NCI-H187 (cell line): ENCODE data around the gene KRT6B.
"Not testable (repeated sequence)": the region's sequence is repeated elsewhere in the genome, so short reads cannot be mapped to it uniquely, and the experiment has no call there.

Experiments
- DNase-seq, 2 experiments: peaks; one replicate each; lab custom pipeline; 2025; lab: John Stamatoyannopoulos, UW

The KRT6B gene

DNA sequence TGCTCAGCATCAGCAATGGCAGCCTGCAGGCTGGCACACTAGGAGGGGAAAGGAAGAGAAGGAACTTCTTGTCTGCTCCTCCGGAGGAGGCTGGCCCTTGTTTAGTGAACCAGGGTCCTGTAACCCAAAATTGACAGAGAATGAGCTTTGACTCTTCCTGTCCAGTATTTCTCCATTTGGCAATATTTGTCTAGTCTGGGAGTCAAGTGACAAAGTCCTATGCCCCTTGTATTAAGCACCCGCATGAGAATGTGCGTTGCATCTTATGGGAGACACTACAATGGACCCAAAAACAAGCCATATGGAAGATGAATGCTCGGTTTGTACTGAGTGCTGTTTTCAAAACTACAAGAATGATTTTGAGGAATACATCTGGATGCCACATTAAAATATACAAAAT, 17.9 kb upstream of the KRT6B start:
- DNase-seq, result no peak

DNA sequence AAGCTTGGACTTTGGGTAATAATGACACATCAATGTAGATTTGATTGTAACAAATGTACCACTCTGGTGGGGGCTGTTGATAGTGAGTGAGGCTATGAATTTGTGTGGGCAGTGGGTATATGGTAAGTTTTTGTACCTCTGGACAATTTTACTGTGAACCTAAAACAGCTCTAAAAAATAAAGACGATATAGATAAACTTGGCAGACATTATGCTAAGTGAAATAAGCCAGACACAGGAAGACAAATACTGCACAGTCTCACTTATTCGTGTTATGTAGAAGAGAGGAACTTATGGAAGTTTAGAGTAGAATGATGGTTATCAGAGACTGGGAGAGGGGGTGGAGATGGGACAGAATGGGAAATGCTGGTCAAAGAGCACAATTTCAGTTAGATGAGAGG, 13.0 kb upstream of the KRT6B start:
- DNase-seq, result no peak

DNA sequence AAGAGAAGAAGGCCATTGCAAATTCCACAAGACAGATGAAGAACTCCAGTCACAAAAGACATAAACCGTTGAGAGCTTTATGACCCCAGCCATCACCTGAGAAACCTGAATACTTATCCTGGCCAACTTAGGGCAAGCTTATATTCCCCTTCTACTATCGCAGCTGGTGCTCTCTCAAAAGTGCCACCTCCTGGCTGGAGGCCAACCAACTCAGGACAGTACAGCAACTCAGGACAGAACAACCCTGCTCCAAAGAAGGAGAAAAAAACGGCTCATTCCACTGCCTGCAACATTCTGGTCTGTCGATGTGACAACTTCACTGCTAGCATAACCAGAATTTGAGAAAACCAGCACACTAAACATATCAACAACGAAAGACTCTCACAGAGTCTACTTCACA, 9.7 kb upstream of the KRT6B start:
- DNase-seq, result no peak

DNA sequence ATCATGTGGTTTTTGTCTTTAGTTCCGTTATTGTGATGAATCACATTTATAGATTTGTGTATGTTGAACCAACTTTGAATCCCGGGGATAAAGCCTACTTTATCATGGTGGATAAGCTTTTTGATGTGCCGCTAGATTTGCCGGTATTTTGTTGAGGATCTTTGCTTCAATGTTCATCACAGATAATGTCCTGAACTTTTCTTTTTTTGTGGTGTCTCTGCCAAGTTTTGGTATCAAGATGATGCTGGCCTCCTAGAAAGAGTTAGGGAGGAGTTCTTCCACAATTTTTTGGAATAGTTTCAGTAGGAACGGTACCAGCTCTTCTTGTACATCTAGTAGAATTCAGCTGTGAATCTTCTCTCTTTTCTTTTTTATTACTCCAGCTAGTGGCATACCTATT, 6.9 kb upstream of the KRT6B start:
- no peak for DNase-seq

DNA sequence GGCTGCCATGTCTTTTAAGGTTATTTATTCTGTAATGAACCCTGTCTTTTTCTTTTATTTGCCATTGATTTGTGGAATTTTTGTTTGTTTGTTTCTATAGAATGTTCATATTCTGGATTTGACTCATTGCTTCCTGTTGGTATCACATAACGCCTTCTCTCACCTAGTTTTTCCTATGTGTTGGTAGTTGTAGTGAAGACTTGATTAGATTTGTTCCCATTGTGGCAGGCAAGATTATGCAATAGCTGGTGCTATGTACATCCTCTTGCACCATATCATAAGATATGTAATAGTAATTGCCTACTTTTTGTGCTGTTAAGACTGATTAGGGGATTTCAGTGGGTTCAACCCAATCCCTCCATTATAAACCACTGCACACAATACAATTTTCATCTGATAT, 3.9 kb upstream of the KRT6B start:
- DNase-seq, result no peak

DNA sequence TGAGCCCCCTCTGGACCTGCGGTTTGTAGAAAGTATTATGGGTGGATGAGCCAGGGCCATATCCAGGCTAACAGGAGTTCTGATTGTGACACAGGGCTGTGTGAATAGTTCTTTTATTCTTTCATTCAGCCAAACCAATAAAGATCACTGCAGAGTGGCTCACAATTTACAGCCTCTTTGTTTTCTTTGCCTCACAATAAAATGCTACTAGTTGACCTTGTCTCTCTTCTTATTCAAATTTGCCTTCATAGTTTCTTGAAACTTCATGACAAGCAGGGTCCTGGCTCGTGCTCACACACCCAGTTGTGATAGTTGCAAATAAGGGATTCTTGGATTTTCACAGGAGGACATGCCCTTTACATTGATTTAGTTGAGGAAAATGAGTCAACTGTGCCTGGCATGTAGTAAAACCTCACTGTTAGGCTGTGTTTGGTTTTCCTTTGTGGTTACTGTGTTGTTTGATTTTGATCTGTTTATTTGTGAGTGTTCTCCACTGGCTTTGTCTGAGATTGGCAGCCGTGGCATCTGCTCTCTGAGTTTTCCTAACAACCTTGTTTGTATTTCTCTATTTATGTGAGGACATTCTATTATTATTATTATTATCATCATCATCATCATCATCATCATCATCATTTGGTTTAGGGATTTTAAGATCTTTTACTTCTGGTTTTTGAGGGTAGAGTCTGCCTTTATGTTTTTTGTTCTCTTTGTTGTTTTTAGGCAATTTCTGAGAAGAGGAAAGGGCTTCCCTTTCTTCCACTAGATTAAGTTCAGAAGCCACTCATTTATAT, 2.7 kb upstream of the KRT6B start:
- no peak for DNase-seq

DNA sequence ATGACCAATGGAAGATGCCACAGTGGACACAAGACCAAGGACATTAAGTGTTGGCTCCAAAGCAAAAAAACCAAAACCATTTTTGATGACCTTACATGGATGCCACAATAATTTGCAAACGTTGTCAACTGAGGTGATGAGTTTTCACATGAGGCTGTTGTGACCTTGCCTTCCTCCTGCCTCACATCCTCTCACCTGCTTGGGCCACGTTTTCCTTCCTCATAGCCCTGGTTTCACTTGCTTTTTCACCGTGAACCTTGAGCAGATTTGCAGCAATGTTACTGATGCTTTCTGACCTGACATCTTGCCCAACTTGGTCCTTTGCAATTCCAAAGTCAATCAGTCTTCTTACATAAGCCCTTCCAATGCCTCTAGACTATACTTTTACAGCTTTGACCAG, 3.7 kb downstream of the KRT6B start:
- DNase-seq, result no peak

DNA sequence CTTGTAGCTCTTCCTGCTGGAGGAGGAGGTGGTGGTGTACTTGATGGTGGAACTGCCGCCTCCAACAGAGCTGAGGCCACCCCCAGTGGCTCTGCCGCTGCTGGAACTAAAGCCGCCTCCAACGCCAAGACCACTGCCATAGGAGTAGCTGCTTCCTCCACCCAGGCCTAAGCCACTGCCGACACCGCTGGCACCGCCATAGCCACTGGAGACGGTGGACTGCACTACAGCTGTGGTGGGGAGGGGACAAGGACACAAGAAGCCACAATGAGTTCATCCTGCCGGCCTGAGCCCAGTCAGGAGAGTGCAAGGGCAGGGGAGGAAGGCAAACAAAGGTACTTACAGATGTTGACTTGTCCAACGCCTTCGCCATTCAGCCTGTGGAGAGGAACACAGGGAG, 4.8 kb downstream of the KRT6B start:
- not testable (repeated sequence) for DNase-seq

DNA sequence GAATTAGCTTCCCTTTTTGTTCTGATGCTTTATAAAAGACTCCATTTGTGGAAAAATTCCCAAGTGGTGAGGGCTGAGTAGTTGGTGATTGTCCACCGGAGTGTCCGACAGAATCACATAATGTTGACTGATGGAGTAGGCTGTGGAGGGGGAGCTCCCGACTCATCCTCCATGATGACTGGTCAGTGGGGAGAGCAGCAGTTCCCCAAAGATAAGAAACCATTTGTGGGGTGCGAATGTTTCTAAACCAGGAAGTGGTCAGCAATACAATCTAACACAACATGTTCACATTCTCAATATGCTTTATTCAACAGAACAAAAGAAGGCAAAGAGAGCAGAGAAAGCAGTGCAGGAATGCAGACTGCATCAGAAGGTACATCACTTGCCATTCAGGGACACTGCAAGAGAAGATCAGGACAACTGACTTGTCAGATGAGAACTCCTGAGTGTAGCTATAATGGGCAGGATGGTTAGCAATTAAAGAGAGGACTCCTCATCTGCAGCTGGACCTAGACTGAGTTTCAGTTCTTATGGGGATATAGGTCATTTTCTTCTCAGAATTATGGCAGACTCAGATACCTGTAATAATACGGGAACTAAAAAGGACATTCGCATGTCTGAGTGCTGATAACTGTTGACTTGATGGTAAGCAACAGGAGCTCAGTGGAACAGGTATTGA, 5.4 kb downstream of the KRT6B start:
- no peak for DNase-seq

DNA sequence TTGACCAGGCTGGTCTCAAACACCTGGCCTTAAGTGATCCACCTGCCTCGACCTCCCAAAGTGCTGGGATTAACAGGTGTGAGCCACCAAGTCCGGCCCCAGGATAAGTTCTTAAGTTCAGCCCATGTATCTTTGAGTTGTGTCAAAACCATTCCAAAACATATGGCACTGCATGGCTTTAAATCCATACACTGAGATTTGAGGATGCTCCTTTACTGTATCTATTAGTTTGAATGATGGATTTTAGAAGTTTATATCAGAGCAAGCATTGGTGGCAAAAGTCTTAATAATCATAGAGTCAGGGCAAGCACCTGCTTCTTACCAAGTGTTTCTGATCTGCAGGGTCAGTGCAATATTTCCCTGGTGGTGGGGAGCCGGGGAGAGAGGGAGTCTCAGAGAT, 6.1 kb downstream of the KRT6B start:
- DNase-seq, result no peak

DNA sequence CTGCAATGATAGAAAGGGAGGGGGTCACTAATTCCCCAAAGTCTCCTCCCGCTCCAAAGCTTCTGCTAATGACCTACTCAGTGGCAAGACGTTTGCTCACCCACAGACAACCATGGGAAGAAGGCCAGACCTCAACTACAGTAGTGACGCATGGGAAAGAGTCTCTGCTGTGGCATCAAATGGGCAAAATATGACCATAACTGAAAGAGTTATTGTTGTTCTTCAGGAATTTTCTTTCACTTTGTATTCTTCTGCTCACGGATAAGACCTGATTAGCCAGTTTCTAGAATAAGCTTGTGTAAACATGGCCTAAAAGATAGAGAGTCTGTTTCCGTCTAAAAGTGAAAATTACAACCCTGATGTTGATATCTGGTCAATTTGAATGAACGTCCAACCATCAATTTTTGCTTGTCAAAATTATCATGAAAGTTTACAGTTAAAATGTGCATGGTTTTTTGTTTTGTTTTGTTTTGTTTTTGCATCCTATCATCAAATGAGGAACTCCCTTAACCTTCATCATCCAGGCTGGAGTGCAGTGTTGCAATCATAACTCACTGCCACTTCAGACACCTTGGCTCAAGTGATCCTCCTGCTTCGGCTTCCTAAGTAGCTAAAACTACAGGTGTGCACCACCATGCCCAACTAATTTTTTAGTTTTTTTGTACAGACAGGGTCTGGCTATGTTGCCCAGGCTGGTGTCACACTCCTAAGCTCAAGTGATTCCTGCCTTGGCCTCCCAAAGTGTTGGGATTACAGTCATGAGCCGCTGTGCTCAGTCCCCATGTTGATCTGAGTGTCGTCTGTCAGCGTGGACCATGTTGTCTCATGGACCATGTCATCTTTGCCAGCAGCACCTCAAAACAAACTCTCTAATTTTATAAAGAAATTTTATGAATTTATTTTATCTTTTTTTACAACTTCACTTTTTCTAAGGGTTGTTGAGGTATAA, 7.0 kb downstream of the KRT6B start:
- no peak for DNase-seq

DNA sequence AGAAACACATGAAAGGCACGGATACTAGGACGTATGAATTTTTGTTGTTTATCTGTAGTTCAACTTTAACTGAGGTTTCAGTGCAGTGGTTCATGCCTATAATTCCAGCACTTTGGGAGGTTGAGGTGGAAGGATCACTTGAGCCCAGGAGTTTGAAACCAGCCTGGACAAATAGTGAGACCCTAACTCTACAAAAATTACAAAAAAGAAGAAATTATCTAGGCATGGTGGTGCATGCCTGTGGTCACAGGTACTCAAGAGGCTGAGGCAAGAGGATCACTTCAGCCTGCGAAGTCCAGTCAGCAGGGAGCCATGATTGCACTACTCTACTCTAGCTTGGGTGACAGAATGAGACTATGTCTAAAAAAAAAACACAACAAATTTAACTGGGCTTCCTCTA, 8.0 kb downstream of the KRT6B start:
- DNase-seq, result no peak

DNA sequence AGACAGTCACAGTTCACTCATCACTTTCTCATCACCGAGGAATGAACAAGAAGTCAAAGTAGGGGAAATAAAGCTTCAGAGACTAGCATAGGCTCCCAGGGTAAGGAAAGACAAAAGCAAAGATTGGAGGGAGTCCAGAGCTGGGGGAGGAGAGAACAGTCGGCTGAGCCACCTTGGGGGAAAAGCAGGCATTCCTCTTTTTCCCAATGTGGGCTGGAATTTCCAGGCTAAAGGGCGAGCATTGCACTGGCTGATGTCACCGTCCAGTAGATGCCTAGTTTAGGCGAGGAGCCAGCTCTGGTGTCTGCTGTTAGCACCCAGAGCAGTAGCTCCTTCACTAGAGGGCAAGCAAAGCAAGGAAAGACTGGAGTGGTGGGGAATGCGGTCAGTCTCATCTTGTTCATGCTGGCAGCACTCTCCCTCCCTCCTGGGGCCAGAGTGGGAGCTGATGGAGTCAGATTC, 9.3 kb downstream of the KRT6B start:
- no peak for DNase-seq

DNA sequence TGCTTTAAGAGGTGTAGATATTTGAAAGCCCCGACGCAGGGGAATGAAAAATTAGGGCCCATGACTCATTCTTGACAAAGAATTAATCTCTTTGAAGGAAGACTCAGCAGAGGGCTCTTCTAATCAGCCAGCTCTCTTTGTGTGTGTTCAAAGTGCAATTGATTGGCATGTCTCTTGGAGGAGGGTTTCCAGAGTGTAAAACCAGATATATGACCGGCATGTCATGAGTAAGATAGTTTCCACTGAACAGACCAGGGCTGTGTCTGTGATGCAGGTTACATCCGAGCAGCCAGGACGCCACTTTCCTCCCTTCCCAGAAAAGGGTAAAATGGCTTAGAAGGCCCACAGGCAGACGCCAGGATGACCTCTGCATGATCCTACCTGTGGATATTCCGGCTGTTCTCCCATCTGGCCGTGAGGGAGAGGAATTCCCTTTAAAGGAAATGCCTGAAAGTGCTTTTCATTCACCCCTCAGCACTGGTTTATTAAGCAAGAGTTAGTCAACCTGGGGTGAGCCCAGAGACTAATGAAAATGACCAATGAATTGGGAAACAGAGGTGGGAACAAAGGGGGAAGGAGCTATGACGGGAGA, 10.5 kb downstream of the KRT6B start:
- DNase-seq, result no peak

DNA sequence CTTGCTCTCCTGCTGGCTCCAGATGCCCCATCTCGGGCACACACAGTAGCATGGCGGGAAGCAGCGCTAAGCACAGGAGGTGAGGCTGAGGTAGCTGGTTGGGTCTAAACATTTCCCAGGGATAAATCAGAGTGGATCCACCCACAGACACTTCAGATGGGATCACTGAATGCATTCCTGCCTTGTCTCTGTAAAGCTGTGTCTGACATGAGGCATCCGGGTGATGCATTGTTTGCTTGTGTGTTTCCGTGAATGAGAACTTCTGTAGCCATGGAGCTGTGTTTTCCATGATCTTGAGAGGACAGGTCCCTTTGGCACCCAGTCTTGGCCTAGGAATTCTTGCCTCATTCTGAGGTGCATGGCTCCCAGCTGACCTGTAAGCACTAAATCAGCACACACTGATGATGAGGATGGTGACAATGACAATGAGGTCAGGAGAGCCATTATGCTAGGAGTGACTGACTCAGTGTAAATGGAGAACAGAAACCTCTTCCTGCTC, 11.1 kb downstream of the KRT6B start:
- DNase-seq, result no peak

DNA sequence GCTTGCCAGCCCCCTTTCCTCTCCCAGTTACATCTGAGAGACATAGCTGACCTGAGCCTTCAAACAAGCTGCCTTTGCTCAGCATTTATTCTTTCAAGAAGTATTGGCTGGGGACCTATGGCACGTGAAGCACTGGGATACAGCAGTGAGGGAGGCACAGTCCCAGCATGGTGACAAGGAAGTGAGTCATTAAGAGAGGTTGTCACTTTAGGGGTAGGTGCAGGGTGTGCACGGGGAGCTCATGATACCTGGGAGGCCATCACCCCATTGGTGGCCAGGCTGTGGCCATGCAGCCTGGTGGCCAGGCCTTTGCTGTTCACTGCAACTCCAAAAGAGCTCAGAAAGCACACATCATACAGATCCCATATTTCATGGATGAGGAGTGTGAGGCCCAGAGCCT, 12.1 kb downstream of the KRT6B start:
- no peak for DNase-seq

DNA sequence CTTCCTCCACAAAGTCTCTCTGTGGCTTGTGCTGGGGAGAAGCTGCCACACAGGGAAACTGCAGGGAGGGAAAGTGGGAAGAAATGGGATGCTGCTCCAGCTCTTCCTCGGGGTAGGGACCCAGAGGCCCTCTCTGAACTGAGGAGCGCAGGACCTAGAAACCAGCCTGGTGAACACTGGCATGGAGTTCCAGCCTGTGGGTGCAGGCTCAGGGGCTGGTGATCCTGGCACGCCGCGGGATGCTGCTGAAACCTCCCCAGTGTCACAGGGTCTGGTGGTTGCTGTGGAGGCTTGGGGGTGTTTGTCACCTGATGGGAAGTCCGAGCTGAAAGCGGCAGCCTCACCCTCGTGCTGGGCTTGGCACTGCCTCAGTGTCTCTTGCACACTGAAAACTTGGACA, 12.5 kb downstream of the KRT6B start:
- no peak for DNase-seq

DNA sequence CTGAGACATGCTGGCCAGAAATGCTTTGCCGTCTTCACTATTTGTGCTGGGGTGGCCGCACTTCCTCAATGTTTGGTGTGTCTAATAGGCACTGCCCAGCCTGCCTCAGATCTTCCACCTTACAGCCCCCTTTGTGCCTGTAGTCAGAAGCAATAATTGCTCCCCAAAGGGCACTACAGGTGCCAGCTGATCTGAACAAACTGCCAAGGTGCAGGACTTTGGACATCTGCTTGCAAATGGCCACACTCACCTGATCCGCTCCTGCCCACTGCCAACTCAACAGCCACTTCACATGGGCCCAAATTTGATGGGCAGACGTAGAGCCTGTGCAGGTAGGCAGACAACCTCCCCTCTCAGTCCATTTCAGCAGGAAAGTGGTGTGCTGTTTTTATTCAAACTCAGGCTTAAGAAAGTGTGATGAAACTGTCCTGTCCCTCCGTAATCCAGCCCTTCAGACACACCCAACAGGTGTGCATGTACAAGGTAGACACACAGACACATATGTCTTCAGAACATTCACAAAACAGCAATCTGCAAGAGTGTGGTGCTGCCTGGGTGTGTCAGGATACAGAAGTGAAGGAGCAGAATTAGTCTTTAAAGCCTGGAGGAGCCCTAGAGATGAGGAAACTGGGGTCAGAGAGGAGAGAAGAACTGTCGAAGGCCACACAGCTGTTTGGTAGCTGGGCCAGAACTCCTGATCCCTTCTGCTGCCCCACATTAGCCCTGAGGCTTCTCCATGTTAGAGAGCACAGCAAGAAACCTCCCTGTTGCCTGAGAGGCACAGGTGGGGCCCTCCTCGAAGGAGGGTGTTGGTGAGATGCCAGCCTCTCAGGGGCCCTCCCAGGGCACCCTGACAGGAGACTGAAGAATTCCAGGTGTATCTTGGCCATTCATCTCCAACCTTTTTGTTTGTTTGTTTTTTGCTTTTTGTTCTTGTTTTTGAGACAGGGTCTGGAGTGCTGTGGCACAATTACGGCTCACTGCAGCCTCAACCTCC, 13.3 kb downstream of the KRT6B start:
- no peak for DNase-seq

DNA sequence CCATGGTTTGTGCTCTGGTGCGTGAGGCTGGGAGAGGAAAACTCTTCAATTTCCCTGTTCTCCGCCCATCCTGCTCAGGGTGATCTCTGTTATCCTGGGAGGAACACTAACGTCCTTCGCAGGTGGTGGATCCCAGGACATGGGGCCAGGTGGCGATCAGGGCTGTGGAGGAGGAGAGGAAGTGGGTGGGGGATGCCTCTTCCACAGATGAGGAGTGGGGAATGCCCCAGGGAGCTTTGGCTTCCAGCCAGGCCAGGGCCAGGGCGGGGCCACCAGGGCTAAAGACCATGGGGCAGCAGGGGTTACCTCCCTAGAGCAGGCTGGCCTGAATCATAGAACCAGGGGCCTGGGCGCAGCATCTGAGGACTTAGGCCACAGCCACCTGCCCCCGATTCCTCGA, 14.4 kb downstream of the KRT6B start:
- DNase-seq, result no peak

DNA sequence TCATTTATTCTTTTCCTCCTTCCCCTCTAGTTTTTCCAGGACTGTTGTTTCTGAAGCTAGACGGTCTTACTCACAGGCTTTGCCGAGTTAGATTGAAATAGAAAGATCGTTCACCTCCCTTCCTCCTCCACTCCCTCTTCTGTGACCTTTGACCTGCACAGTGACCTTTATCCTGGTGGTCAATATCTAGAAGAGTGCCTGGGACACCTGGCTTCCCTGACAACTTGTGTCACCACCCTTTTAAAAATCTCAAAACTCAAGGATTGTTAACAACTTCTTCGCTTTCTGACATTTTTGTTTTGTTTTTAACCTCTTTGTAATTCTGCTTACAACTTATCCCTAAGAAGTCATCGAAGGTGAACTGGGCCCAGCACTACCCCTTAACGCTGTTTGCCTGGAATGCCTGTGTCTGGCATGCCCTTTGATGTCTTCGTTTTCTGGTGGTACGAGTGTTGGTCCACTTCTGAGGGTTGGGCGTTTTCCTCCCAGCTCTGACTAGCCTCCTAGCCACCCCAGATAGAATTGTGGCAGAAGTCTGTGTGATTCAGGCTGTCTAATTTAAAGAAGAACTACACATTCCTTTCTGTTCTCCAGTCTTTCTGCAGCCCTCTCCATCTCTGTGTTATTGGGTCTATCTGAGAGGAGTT, 15.0 kb downstream of the KRT6B start:
- no peak for DNase-seq
